Muscle layer of duodenum (tissue), 2 donors: Measurements from ENCODE around the gene CNDP1.

Source experiments
- H3K27ac ChIP-seq: one replicate; pipeline ENCODE4 v1.7.0; 2013; ENCODE audit warnings: mild to moderate bottlenecking, low read length
- H3K27me3 ChIP-seq: one replicate; pipeline ENCODE4 v1.7.0; 2013; ENCODE audit warnings: low read depth, mild to moderate bottlenecking, control low read depth, low read length
- H3K36me3 ChIP-seq, 2 donors: one replicate each; pipeline ENCODE4 v1.7.0; 2013; ENCODE audit warnings: low read length in 2 of 2, control low read depth in 1 of 2, mild to moderate bottlenecking in 1 of 2; ENCODE audit not compliant: insufficient read depth in 2 of 2, control insufficient read depth in 1 of 2
- H3K4me1 ChIP-seq, 2 donors: one replicate each; pipeline ENCODE4 v1.7.0; 2013; ENCODE audit warnings: low read length in 2 of 2, mild to moderate bottlenecking in 2 of 2, control low read depth in 1 of 2, moderate library complexity in 1 of 2; ENCODE audit not compliant: insufficient read depth in 2 of 2, control insufficient read depth in 1 of 2
- H3K4me3 ChIP-seq, 2 donors: one replicate each; pipeline ENCODE4 v1.7.0; 2013; ENCODE audit warnings: low read length in 2 of 2, low read depth in 1 of 2, mild to moderate bottlenecking in 1 of 2
- H3K9me3 ChIP-seq, 2 donors: one replicate each; pipeline ENCODE4 v1.7.0; 2013; ENCODE audit warnings: low read length in 2 of 2, control low read depth in 1 of 2, mild to moderate bottlenecking in 1 of 2; ENCODE audit not compliant: control insufficient read depth in 1 of 2
- donor health status: healthy.

The CNDP1 gene

GRCh38 chr18:74616494-74616893 is 82.2 kb downstream of the CNDP1 start:
- Histone ChIP-seq H3K4me1 (no peaks in the 10 kb centered on the region), H3K4me3 (no peak overlapping the region), H3K27me3 (no peaks in the 10 kb centered on the region), H3K9me3 (peaks cover 0 to 5% of the 10 kb centered on the region in 2 donors), H3K27ac (no peak overlapping the region), H3K36me3 (no peaks in the 10 kb centered on the region)

GRCh38 chr18:74617486-74617885 is 83.2 kb downstream of the CNDP1 start:
- Histone ChIP-seq H3K9me3 (peaks cover 0 to 5% of the 10 kb centered on the region in 2 donors), H3K27me3 (no peaks in the 10 kb centered on the region), H3K4me1 (no peaks in the 10 kb centered on the region), H3K36me3 (no peaks in the 10 kb centered on the region), H3K27ac (no peak overlapping the region), H3K4me3 (no peak overlapping the region)

GRCh38 chr18:74622072-74622471 is 87.8 kb downstream of the CNDP1 start:
- Histone ChIP-seq H3K27ac (no peak overlapping the region), H3K4me3 (no peak overlapping the region)

GRCh38 chr18:74623047-74623816 is 88.9 kb downstream of the CNDP1 start:
- no peaks in the 10 kb centered on the region for H3K9me3 ChIP-seq
- no peak overlapping the region for H3K27ac ChIP-seq
- no peaks in the 10 kb centered on the region for H3K27me3 ChIP-seq
- no peaks in the 10 kb centered on the region for H3K36me3 ChIP-seq
- no peak overlapping the region for H3K4me3 ChIP-seq
- H3K4me1 ChIP-seq = no peaks in the 10 kb centered on the region

More at GRCh38 chr18:74622072-74622471, 87.8 kb downstream of the CNDP1 start:
- no peaks in the 10 kb centered on the region for H3K4me1 ChIP-seq
- no peaks in the 10 kb centered on the region for H3K27me3 ChIP-seq
- H3K36me3 ChIP-seq = no peaks in the 10 kb centered on the region
- H3K9me3 ChIP-seq = no peaks in the 10 kb centered on the region

- no peak overlapping the region for H3K4me3 ChIP-seq
- H3K9me3 ChIP-seq = no peaks in the 10 kb centered on the region
- H3K36me3 ChIP-seq = no peaks in the 10 kb centered on the region
- H3K4me1 ChIP-seq = no peaks in the 10 kb centered on the region
- no peak overlapping the region for H3K27ac ChIP-seq
- H3K27me3 ChIP-seq = no peaks in the 10 kb centered on the region
Observed at GRCh38 chr18:74624466-74624865, 90.2 kb downstream of the CNDP1 start.

GRCh38 chr18:74625157-74625556 is 90.9 kb downstream of the CNDP1 start:
- no peaks in the 10 kb centered on the region for H3K27me3 ChIP-seq
- H3K4me3 ChIP-seq = no peak overlapping the region
- H3K9me3 ChIP-seq = no peaks in the 10 kb centered on the region
- no peaks in the 10 kb centered on the region for H3K4me1 ChIP-seq
- no peak overlapping the region for H3K27ac ChIP-seq
- H3K36me3 ChIP-seq = no peaks in the 10 kb centered on the region

- no peaks in the 10 kb centered on the region for H3K4me1 ChIP-seq
Observed at GRCh38 chr18:74626049-74626874, 92.0 kb downstream of the CNDP1 start.

GRCh38 chr18:74630804-74631203 is 96.5 kb downstream of the CNDP1 start:
- Histone ChIP-seq H3K4me3 (no peak overlapping the region), H3K9me3 (no peaks in the 10 kb centered on the region), H3K4me1 (no peaks in the 10 kb centered on the region), H3K36me3 (peaks cover 18 to 34% of the 10 kb centered on the region in 2 donors), H3K27ac (no peak overlapping the region), H3K27me3 (no peaks in the 10 kb centered on the region)

More at GRCh38 chr18:74626049-74626874, 92.0 kb downstream of the CNDP1 start:
- Histone ChIP-seq H3K27me3 (no peaks in the 10 kb centered on the region), H3K36me3 (peaks cover 0 to 3% of the 10 kb centered on the region in 2 donors), H3K27ac (no peak overlapping the region), H3K9me3 (no peaks in the 10 kb centered on the region), H3K4me3 (no peak overlapping the region)

- Histone ChIP-seq H3K36me3 (peaks cover 18 to 34% of the 10 kb centered on the region in 2 donors), H3K4me3 (no peak overlapping the region), H3K27me3 (no peaks in the 10 kb centered on the region), H3K27ac (no peak overlapping the region), H3K4me1 (no peaks in the 10 kb centered on the region), H3K9me3 (no peaks in the 10 kb centered on the region)
Observed at GRCh38 chr18:74631212-74631611, 96.9 kb downstream of the CNDP1 start.

- Histone ChIP-seq H3K27me3 (no peaks in the 10 kb centered on the region), H3K4me3 (no peak overlapping the region), H3K27ac (no peak overlapping the region), H3K9me3 (no peaks in the 10 kb centered on the region), H3K36me3 (peaks cover 18 to 34% of the 10 kb centered on the region in 2 donors), H3K4me1 (no peaks in the 10 kb centered on the region)
Observed at GRCh38 chr18:74631623-74632350, 97.5 kb downstream of the CNDP1 start.

- no peaks in the 10 kb centered on the region for H3K9me3 ChIP-seq
- no peaks in the 10 kb centered on the region for H3K4me1 ChIP-seq
- H3K27ac ChIP-seq = no peak overlapping the region
- H3K4me3 ChIP-seq = no peak overlapping the region
- peaks cover 18 to 34% of the 10 kb centered on the region in 2 donors for H3K36me3 ChIP-seq
- no peaks in the 10 kb centered on the region for H3K27me3 ChIP-seq
Observed at GRCh38 chr18:74632351-74632679, 98.0 kb downstream of the CNDP1 start.
